GM12865 (cell line): ENCODE results near the gene NME7.

Experiments
- DNase-seq: peaks from one replicate; pipeline ENCODE4 v3.0.0; 2010; ENCODE audit warnings: low read depth
- H3K4me3 ChIP-seq: 2 replicates; pipeline ENCODE4 v1.5.1; 2011; ENCODE audit warnings: mild to moderate bottlenecking, low read depth, low read length, control low read depth
- CTCF ChIP-seq: IDR thresholded peaks from 2 replicates; pipeline ENCODE4 v1.5.1; 2011; ENCODE audit warnings: low read length, control low read depth, low read depth, inconsistent platforms; ENCODE audit not compliant: insufficient read depth; ENCODE audit errors: missing control alignments

Gene NME7

GRCh38 chr1:169102567-169102966 lies 265.0 kb downstream of the NME7 start:
- no peak overlapping the region for H3K4me3 ChIP-seq
- TF ChIP-seq CTCF, result no peak
- no peak for DNase-seq

GRCh38 chr1:169100651-169101088 lies 266.9 kb downstream of the NME7 start:
- H3K4me3 ChIP-seq, result no peak overlapping the region
- TF ChIP-seq CTCF, result no peak
- DNase-seq, result no peak

GRCh38 chr1:169100208-169100607 lies 267.4 kb downstream of the NME7 start:
- no peak for TF ChIP-seq CTCF
- no peak for DNase-seq
- H3K4me3 ChIP-seq, result no peak overlapping the region

- DNase-seq, result no peak
- no peak overlapping the region for H3K4me3 ChIP-seq
- TF ChIP-seq CTCF, result no peak
These were observed 268.0 kb downstream of the NME7 start for GRCh38 chr1:169099561-169099960.

GRCh38 chr1:169098380-169098779 lies 269.2 kb downstream of the NME7 start:
- no peak overlapping the region for H3K4me3 ChIP-seq
- no peak for TF ChIP-seq CTCF
- DNase-seq, result no peak

GRCh38 chr1:169094897-169095569 lies 272.6 kb downstream of the NME7 start:
- DNase-seq, result no peak
- TF ChIP-seq CTCF, result no peak
- H3K4me3 ChIP-seq, result no peak overlapping the region

GRCh38 chr1:169092399-169092798 lies 275.2 kb downstream of the NME7 start:
- no peak for TF ChIP-seq CTCF
- H3K4me3 ChIP-seq, result no peak overlapping the region
- no peak for DNase-seq
